KOPT-K1 (cell line): ENCODE measurements around the gene ARHGEF2.

Experiments used
- H3K27ac ChIP-seq: fragments of 200-600 bp; sonication (generic); 2 replicates; pipeline ENCODE4 v1.5.1; 2016; ENCODE audit warnings: antibody characterized with exemption, mild to moderate bottlenecking, low read depth, low read length; ENCODE audit not compliant: poor library complexity, severe bottlenecking
- H3K36me3 ChIP-seq: fragments of 200-600 bp; sonication (generic); 2 replicates; pipeline ENCODE4 v1.5.1; 2017; ENCODE audit warnings: antibody characterized with exemption, mild to moderate bottlenecking, low read length, moderate library complexity; ENCODE audit not compliant: insufficient read depth
- H3K9me3 ChIP-seq: fragments of 200-600 bp; sonication (generic); 2 replicates; pipeline ENCODE4 v1.5.1; 2017; ENCODE audit warnings: antibody characterized with exemption, low read length, mild to moderate bottlenecking; ENCODE audit not compliant: insufficient read depth, poor library complexity, severe bottlenecking

ARHGEF2 gene

GRCh38 chr1:155978325-155978972 is at the start of gene ARHGEF2:
ARHGEF2 (minus strand) TSS chr1:155978547; CDS start chr1:155978427, 120 bp downstream.
- H3K27ac ChIP-seq, result peak within 1 kb of the TSS; percentile 98
- peaks cover 14% of the 10 kb centered on the region; the same call in 1 of the 2 replicates for H3K36me3 ChIP-seq
- H3K9me3 ChIP-seq, result no peaks in the 10 kb centered on the region

- H3K9me3 ChIP-seq, result no peaks in the 10 kb centered on the region
- H3K36me3 ChIP-seq, result no peaks in the 10 kb centered on the region
- H3K27ac ChIP-seq, result no peak overlapping the region
Measured at GRCh38 chr1:156026588-156026987, 48.2 kb upstream of the ARHGEF2 start.

GRCh38 chr1:156025876-156026275 is 47.5 kb upstream of the ARHGEF2 start:
- Histone ChIP-seq H3K36me3 (no peaks in the 10 kb centered on the region), H3K9me3 (no peaks in the 10 kb centered on the region), H3K27ac (no peak overlapping the region)

GRCh38 chr1:156024801-156025200 is 46.5 kb upstream of the ARHGEF2 start:
- Histone ChIP-seq H3K36me3 (peaks cover under 1% of the 10 kb centered on the region; the same call in 1 of the 2 replicates), H3K27ac (no peak overlapping the region)

GRCh38 chr1:156021954-156022353 is 43.6 kb upstream of the ARHGEF2 start:
- H3K27ac ChIP-seq, result no peak overlapping the region
- H3K36me3 ChIP-seq, result peaks cover 29% of the 10 kb centered on the region
- H3K9me3 ChIP-seq, result no peaks in the 10 kb centered on the region

More at GRCh38 chr1:156024801-156025200, 46.5 kb upstream of the ARHGEF2 start:
- no peaks in the 10 kb centered on the region for H3K9me3 ChIP-seq

- peaks cover 37% of the 10 kb centered on the region for H3K36me3 ChIP-seq
- H3K9me3 ChIP-seq, result no peaks in the 10 kb centered on the region
- H3K27ac ChIP-seq, result peak overlapping the region; percentile 63
Measured at GRCh38 chr1:156021093-156021428, 42.7 kb upstream of the ARHGEF2 start.

GRCh38 chr1:156020293-156021092 is 42.1 kb upstream of the ARHGEF2 start, which contains the start of gene SSR2:
SSR2 (minus strand) TSS chr1:156020951; CDS start chr1:156020167, 784 bp downstream.
- Histone ChIP-seq H3K36me3 (peaks cover 43% of the 10 kb centered on the region), H3K9me3 (no peaks in the 10 kb centered on the region), H3K27ac (peak within 1 kb of the TSS; percentile 63)

- Histone ChIP-seq H3K36me3 (peaks cover 47% of the 10 kb centered on the region), H3K27ac (peak overlapping the region; percentile 63), H3K9me3 (no peaks in the 10 kb centered on the region)
Measured at GRCh38 chr1:156019946-156020292, 41.6 kb upstream of the ARHGEF2 start.

GRCh38 chr1:156014829-156015228 is 36.5 kb upstream of the ARHGEF2 start:
- H3K36me3 ChIP-seq, result peaks cover 97% of the 10 kb centered on the region
- H3K9me3 ChIP-seq, result no peaks in the 10 kb centered on the region
- H3K27ac ChIP-seq, result no peak overlapping the region

GRCh38 chr1:156012051-156012817 is 33.9 kb upstream of the ARHGEF2 start:
- Histone ChIP-seq H3K36me3 (peaks cover 90% of the 10 kb centered on the region), H3K27ac (no peak overlapping the region), H3K9me3 (no peaks in the 10 kb centered on the region)

- Histone ChIP-seq H3K36me3 (peaks cover 72% of the 10 kb centered on the region), H3K27ac (no peak overlapping the region), H3K9me3 (no peaks in the 10 kb centered on the region)
Measured at GRCh38 chr1:156009404-156009803, 31.1 kb upstream of the ARHGEF2 start.

GRCh38 chr1:156006666-156007376 is 28.5 kb upstream of the ARHGEF2 start:
- Histone ChIP-seq H3K36me3 (peaks cover 46% of the 10 kb centered on the region), H3K27ac (no peak overlapping the region), H3K9me3 (no peaks in the 10 kb centered on the region)

GRCh38 chr1:156004843-156005584 is 26.7 kb upstream of the ARHGEF2 start:
- Histone ChIP-seq H3K27ac (peak overlapping the region; percentile 72), H3K9me3 (no peaks in the 10 kb centered on the region), H3K36me3 (peaks cover 28% of the 10 kb centered on the region)

GRCh38 chr1:156003923-156004188 is 25.5 kb upstream of the ARHGEF2 start:
- H3K36me3 ChIP-seq, result peaks cover 16% of the 10 kb centered on the region
- H3K9me3 ChIP-seq, result no peaks in the 10 kb centered on the region
- H3K27ac ChIP-seq, result no peak overlapping the region
